Measurements from ENCODE around the gene TWF1. TPM values are rescaled to one million over a fixed set of nuclear protein-coding genes. Genes with fewer than 3 reads are reported as not detected.

The TWF1 gene
- total RNA-seq, 1 experiment from 2014 or later: 85.9 TPM

GRCh38 chr12:43762596-43762995 lies 43.5 kb downstream of the TWF1 start:
- intact Hi-C loops (cut with micrococcal nuclease; ENCODE audit: unreplicated experiment): no loop called here
- no peaks in the 10 kb centered on the region for H3K36me3 ChIP-seq (ENCODE audit: low read depth)
- POLR2A ChIA-PET (ENCODE audit: unreplicated experiment): no interaction called here

DNA sequence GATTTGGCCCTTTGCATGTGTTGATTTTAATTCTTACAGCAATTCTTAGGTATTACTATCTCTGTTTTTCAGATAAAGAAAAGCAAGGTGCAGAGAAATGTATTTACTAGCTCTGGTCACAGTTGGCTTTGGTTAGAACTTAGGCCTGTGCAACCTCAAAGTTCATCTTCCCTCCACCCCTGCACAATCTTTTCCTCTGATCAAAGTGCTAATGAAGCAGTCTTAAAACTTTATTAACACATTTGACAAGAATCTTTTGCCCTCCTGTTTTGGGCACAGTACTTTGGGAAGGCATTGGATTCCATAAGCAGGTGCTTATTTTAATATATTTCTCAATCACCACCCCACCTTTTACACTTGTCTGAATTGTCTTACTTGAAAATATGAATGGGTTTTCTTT lies 44.6 kb downstream of the TWF1 start:
- Histone ChIP-seq H4K20me1 (ENCODE audit: insufficient read depth) (no peaks in the 10 kb centered on the region), H3K4me3 (no peak overlapping the region), H3K36me3 (ENCODE audit: low read depth) (no peaks in the 10 kb centered on the region), H3K4me1 (replicated peaks; ENCODE audit: insufficient read depth) (peaks cover 39% of the 10 kb centered on the region), H3F3A (ENCODE audit: insufficient read depth, low read depth) (no peaks in the 10 kb centered on the region), H3K27ac (0 out of 2 replicates have a peak overlapping the region, but pooled peaks have one; percentile 5), H3K4me2 (peak overlapping the region; percentile 26; the same call in 1 of the 2 replicates), H3K9me3 (ENCODE audit: insufficient read depth, low read depth) (no peaks in the 10 kb centered on the region), H3K9me2 (ENCODE audit: insufficient read depth) (no peaks in the 10 kb centered on the region), H3K79me2 (ENCODE audit: low read depth) (peaks cover 30% of the 10 kb centered on the region), H3K27me3 (ENCODE audit: insufficient read depth, low read depth) (no peaks in the 10 kb centered on the region), H2AFZ (no peak overlapping the region)
- ChIA-PET CTCF (no interaction called here), POLR2A (ENCODE audit: unreplicated experiment) (no interaction called here)
- intact Hi-C loops (cut with micrococcal nuclease; ENCODE audit: unreplicated experiment): no loop called here
- BruUV-seq (replicated peaks): no TSS peak
- no peak for TF ChIP-seq EZH2 (IDR thresholded peaks at IDR 0.05; ENCODE audit: low read depth)
- TF ChIP-seq, protein P1, sequence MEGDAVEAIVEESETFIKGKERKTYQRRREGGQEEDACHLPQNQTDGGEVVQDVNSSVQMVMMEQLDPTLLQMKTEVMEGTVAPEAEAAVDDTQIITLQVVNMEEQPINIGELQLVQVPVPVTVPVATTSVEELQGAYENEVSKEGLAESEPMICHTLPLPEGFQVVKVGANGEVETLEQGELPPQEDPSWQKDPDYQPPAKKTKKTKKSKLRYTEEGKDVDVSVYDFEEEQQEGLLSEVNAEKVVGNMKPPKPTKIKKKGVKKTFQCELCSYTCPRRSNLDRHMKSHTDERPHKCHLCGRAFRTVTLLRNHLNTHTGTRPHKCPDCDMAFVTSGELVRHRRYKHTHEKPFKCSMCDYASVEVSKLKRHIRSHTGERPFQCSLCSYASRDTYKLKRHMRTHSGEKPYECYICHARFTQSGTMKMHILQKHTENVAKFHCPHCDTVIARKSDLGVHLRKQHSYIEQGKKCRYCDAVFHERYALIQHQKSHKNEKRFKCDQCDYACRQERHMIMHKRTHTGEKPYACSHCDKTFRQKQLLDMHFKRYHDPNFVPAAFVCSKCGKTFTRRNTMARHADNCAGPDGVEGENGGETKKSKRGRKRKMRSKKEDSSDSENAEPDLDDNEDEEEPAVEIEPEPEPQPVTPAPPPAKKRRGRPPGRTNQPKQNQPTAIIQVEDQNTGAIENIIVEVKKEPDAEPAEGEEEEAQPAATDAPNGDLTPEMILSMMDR (conservative IDR thresholded peaks at IDR 0.05): no peak
- no peak for DNase-seq

More at GRCh38 chr12:43762596-43762995, 43.5 kb downstream of the TWF1 start:
- H3K4me2 ChIP-seq: peak overlapping the region; percentile 26; the same call in 1 of the 2 replicates
- no peaks in the 10 kb centered on the region for H3K9me3 ChIP-seq (ENCODE audit: insufficient read depth, low read depth)
- no TSS peak for BruUV-seq (replicated peaks)
- H3K4me3 ChIP-seq: no peak overlapping the region
- no peaks in the 10 kb centered on the region for H4K20me1 ChIP-seq (ENCODE audit: insufficient read depth)
- CTCF ChIA-PET: interaction anchor here (1.2 kb wide), 1 partner anchor 46 kb away, joined by 8 read pairs; no protein-coding TSS in a partner anchor
- no peaks in the 10 kb centered on the region for H3K27me3 ChIP-seq (ENCODE audit: insufficient read depth, low read depth)
- H2AFZ ChIP-seq: no peak overlapping the region
- peaks cover 20% of the 10 kb centered on the region for H3K79me2 ChIP-seq (ENCODE audit: low read depth)
- TF ChIP-seq, protein P1 (conservative IDR thresholded peaks at IDR 0.05): no peak
- no peak for TF ChIP-seq EZH2 (IDR thresholded peaks at IDR 0.05; ENCODE audit: low read depth)
- peaks cover 36% of the 10 kb centered on the region for H3K4me1 ChIP-seq (replicated peaks; ENCODE audit: insufficient read depth)
- no peak for DNase-seq
- no peak overlapping the region for H3K27ac ChIP-seq
- H3K9me2 ChIP-seq (ENCODE audit: insufficient read depth): no peaks in the 10 kb centered on the region
- H3F3A ChIP-seq (ENCODE audit: insufficient read depth, low read depth): no peaks in the 10 kb centered on the region

GRCh38 chr12:43760396-43760795 lies 45.7 kb downstream of the TWF1 start:
- ChIA-PET POLR2A (ENCODE audit: unreplicated experiment) (interaction anchor here (1.6 kb wide), 1 partner anchor 45 kb away, joined by 19 read pairs; the partner anchor contains the start of gene TWF1), CTCF (interaction anchor here (0.7 to 1.4 kb wide), 2 partner anchors 48 to 122 kb away, joined by 4 to 7 read pairs; no protein-coding TSS in a partner anchor)
- H3K4me2 ChIP-seq: peak overlapping the region; percentile 91
- DNase-seq: no peak
- H3K27ac ChIP-seq: no peak overlapping the region
- H3K9me2 ChIP-seq (ENCODE audit: insufficient read depth): no peaks in the 10 kb centered on the region
- peak overlapping the region; percentile 83 for H3K4me3 ChIP-seq
- peak overlapping the region; percentile 97; the same call in 1 of the 2 replicates for H2AFZ ChIP-seq
- H3K4me1 ChIP-seq (replicated peaks; ENCODE audit: insufficient read depth): peaks cover 39% of the 10 kb centered on the region
- intact Hi-C loops (cut with micrococcal nuclease; ENCODE audit: unreplicated experiment): no loop called here
- BruUV-seq (replicated peaks): no TSS peak
- H3K36me3 ChIP-seq (ENCODE audit: low read depth): peaks cover 2% of the 10 kb centered on the region; the same call in 1 of the 2 replicates
- H3K27me3 ChIP-seq (ENCODE audit: insufficient read depth, low read depth): no peaks in the 10 kb centered on the region
- H3K9me3 ChIP-seq (ENCODE audit: insufficient read depth, low read depth): no peaks in the 10 kb centered on the region
- H3K79me2 ChIP-seq (ENCODE audit: low read depth): peaks cover 33% of the 10 kb centered on the region
- H4K20me1 ChIP-seq (ENCODE audit: insufficient read depth): no peaks in the 10 kb centered on the region
- no peaks in the 10 kb centered on the region for H3F3A ChIP-seq (ENCODE audit: insufficient read depth, low read depth)
- TF ChIP-seq, protein P1 (conservative IDR thresholded peaks at IDR 0.05): no peak
